ENCODE data around the gene DAPK2.

Gene DAPK2

DNA sequence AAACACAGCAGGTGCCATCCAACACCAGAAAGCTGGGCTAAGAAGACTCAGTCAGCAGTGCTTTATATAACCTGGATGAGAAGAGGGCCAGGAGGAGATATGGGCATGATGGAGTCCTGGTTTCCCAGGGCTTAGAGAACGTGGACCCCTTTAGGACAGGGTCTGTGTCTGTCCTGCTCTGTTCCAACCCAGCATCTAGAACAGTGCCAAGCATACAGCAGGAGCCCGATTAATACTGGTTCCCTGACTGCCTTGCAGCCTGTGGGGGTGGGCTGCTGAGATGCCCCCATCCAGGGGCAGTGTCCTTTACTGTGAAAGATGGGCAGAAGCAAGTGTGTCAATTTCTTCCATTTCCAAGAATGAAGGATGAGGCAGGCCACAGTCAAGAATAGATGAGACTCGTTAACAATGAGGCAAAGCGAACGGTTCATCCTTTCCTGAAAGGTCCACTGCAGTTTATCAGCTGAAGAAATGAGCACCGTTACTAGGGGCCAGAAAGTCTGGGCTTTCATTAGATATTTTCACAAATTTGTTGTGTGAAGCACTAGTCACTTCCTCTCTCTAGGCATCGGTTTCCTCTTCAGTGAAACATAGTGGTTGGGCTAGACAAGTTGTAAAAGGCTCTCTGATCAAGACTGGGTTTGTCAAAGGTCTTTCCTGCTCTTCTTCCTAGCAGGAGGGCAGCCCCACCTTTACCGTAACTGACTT is 140.6 kb downstream of the DAPK2 start:
- H3K9me3 ChIP-seq (ENCODE audit: severe bottlenecking) = no peaks in the 10 kb centered on the region
- no peak overlapping the region for H3K27ac ChIP-seq
- H3K4me3 ChIP-seq (ENCODE audit: low read depth, low read length) = no peak overlapping the region
- H3K36me3 ChIP-seq = no peaks in the 10 kb centered on the region
- H3K27me3 ChIP-seq (ENCODE audit: insufficient read depth, low read depth, severe bottlenecking) = no peaks in the 10 kb centered on the region
- no peak for TF ChIP-seq CTCF (IDR thresholded peaks at IDR 0.05; ENCODE audit: low read depth, low read length)
- DNase-seq = no peak

DNA sequence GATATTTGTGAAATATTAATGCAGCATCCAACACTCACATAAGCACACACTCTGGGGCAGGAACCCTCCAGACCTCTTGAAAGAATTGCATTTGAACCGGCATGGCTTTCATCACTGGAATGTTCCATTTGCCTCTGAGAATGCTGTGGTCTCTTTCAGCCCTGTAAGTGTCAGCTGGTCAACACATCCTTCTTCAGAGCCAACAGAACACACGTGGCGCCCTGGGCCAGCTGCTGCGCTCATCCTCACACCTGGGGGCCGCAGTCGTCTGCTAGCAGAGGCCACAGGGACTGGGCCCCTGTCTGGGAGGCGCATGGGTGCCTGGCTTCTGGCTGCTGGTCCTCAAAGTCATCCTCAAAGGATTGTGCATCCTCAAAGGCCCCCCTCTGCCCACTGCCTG is 141.2 kb downstream of the DAPK2 start:
- DNase-seq = no peak
- no peak overlapping the region for H3K27ac ChIP-seq
- H3K36me3 ChIP-seq = no peaks in the 10 kb centered on the region
- no peak overlapping the region for H3K4me3 ChIP-seq (ENCODE audit: low read depth, low read length)
- no peak for TF ChIP-seq CTCF (IDR thresholded peaks at IDR 0.05; ENCODE audit: low read depth, low read length)
- no peaks in the 10 kb centered on the region for H3K27me3 ChIP-seq (ENCODE audit: insufficient read depth, low read depth, severe bottlenecking)
- H3K9me3 ChIP-seq (ENCODE audit: severe bottlenecking) = no peaks in the 10 kb centered on the region

- no peak for TF ChIP-seq CTCF (IDR thresholded peaks at IDR 0.05; ENCODE audit: low read depth, low read length)
- no peak overlapping the region for H3K4me3 ChIP-seq (ENCODE audit: low read depth, low read length)
- no peaks in the 10 kb centered on the region for H3K36me3 ChIP-seq
- no peak for DNase-seq
- H3K27ac ChIP-seq = no peak overlapping the region
- no peaks in the 10 kb centered on the region for H3K27me3 ChIP-seq (ENCODE audit: insufficient read depth, low read depth, severe bottlenecking)
- no peaks in the 10 kb centered on the region for H3K9me3 ChIP-seq (ENCODE audit: severe bottlenecking)
Observed at GRCh38 chr15:63904042-63904441, 142.2 kb downstream of the DAPK2 start.

GRCh38 chr15:63902671-63903035 is 143.6 kb downstream of the DAPK2 start:
- H3K9me3 ChIP-seq (ENCODE audit: severe bottlenecking) = no peaks in the 10 kb centered on the region
- TF ChIP-seq CTCF (IDR thresholded peaks at IDR 0.05; ENCODE audit: low read depth, low read length) = no peak
- DNase-seq = no peak
- no peak overlapping the region for H3K27ac ChIP-seq
- no peaks in the 10 kb centered on the region for H3K27me3 ChIP-seq (ENCODE audit: insufficient read depth, low read depth, severe bottlenecking)
- no peak overlapping the region for H3K4me3 ChIP-seq (ENCODE audit: low read depth, low read length)
- H3K36me3 ChIP-seq = no peaks in the 10 kb centered on the region

GRCh38 chr15:63901912-63902670 is 144.2 kb downstream of the DAPK2 start:
- Histone ChIP-seq H3K9me3 (ENCODE audit: severe bottlenecking) (no peaks in the 10 kb centered on the region), H3K4me3 (ENCODE audit: low read depth, low read length) (no peak overlapping the region), H3K27ac (no peak overlapping the region), H3K36me3 (no peaks in the 10 kb centered on the region), H3K27me3 (ENCODE audit: insufficient read depth, low read depth, severe bottlenecking) (no peaks in the 10 kb centered on the region)
- TF ChIP-seq CTCF (IDR thresholded peaks at IDR 0.05; ENCODE audit: low read depth, low read length) = no peak
- DNase-seq = no peak

All from WERI-Rb-1 (cell line).